Hepatic stellate cell (primary cell): ENCODE measurements around the gene TRPM8.

Experiments
- DNase-seq: peaks from one replicate; pipeline ENCODE4 v3.0.0; 2011; ENCODE audit warnings: low spot score

The TRPM8 gene

DNA sequence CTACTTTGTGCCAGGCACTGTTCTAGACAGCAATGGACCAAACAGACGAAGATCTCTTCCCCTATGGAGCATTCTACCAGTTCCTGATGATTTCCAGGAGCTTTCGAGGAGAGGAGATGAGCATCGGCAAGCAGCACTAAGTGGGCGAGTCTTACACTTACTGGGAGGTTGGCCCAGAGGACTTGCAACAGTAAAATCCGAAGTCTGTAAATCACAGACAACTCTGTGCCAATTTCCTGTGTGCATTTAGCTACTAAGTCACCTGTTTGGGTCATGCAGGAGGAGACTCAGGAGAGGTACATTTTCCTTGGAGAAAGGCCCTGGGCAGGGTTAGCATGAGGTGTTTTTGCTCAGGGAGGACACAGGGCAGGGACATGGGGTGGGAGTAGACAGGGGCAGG lies 58.9 kb downstream of the TRPM8 start:
- no peak for DNase-seq

DNA sequence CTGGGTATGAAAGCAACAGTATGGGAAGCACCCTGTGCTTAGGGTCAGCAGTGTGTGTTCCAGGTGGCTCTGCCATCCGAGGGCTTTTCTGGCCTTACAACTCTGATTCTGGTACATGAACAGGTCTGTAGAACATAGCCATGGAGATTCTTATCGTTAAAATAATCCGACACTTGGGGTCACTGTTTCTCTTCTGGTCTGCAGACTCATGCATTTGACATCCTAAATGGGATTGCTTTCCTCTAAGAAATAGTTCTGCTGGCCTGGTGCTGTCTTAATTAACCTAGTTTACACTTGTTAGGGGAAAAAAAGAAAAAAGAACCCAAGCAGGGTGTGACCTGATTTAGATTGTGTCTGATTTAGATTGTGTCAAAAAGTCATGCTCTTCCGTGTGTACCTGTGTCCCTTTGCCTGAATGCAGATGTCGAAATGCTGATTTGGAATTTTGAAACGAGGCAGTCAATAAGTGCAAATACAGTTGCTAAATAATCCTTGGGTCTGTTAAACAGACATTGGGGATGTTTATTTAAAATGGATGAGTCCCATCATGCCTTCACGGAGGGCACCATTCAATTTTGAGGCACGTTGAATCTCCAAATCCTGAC lies 59.6 kb downstream of the TRPM8 start:
- DNase-seq = peak; percentile 53

DNA sequence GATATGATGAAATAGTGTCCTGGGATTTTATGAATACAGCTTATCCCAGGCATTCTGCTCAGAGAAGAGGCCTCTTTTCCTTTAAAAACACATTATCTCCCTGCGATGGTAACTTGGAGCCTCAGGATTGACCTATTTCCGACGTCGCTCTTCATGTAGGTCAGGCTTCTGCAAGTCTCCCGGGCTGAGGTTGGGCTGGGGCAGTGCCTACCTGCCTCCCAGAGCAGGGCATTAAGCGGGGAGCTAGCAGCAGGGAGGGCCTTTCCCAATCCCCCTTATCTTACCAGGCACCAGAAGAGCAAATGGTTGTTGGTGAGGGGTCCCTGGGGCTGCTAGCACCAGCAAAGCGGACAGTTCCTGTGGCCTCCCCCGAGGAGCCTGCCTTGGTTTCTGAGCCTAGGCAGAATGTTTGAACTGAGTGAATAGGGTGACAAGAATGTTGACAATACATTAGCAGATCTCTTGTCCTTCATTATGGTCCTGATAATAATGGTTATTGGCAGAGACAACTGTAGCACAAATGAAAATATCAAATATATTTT lies 60.2 kb downstream of the TRPM8 start:
- no peak for DNase-seq

DNA sequence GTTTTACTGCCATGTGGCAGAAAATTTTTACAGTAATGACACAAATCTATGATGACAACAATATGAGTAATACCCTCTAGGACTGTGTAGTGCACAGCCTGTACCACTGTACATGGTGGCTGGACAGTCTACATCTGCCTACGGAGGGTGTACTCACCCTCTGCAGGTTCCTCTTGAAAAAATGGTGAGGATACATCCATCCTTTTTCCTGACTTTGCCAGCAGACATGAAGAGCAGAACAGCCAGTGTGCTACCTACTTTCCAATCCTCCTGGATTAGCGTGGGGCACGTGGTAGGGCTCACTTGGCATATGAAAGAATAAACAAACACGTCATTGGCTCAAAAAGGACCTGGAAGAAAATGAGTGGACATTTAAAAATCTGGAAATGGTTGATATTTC lies 62.6 kb downstream of the TRPM8 start:
- no peak for DNase-seq

DNA sequence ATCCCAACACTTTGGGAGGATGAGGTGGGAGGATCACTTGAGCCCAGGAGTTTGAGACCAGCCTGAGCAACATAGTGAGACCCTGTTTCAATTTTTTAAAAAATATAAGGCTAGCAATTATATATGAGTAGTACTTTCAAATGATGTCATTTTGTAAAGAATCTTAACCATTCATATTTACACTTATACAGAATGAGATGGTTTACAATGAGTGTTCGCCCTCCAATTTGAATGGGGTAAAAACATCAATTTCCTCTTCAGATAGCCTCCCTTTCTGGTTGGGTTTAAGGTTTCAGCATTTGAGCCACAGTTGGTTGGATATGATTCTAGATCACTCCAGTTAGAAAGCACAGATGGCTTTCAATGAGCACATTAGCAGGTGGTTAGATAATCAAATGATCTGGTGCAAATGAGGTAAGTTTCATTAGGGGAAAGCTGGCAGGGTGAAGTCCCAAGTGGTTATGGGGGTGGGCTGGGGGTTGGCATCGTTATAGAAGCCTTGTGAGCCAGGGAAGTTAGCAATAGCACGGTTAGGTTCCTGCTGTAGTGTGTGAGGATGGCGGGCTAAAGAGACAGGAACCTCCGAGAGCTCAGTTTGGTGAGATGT lies 63.9 kb downstream of the TRPM8 start:
- DNase-seq = no peak

DNA sequence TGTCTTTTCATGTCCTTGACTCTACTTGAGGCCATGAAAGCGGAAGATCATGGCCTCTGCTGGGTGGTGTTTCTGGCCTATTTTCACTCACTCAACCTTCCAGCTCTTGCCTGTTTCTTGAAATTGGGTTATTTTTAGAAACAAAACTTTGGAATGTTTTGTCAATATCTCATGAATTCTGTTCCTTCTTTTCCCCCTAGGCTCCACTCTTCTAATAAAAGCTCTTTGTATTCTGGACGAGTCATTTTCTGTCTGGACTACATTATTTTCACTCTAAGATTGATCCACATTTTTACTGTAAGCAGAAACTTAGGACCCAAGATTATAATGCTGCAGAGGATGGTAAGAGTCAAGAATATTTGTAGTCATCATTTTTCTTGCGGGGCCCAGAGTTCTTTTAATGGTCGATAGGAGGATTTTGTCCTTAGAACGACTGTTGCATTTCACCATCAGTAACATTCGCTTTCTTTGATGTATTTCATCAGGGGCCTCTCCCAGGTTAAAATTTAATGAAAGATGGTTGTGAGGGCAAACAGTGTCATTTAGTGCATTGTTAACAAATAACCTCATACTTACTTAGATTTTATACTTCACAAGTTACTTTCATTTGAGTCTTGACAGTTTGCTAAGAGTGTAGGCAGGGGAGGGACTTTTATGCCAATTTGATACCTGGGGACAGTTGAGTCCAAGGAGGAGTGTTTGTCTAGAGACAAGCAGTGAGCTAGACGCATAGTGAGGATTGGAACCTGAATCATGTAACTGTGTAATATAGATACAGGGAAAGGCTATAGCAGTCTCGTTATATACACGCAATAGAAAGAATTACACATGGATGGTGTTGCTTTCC lies 64.6 kb downstream of the TRPM8 start:
- no peak for DNase-seq

DNA sequence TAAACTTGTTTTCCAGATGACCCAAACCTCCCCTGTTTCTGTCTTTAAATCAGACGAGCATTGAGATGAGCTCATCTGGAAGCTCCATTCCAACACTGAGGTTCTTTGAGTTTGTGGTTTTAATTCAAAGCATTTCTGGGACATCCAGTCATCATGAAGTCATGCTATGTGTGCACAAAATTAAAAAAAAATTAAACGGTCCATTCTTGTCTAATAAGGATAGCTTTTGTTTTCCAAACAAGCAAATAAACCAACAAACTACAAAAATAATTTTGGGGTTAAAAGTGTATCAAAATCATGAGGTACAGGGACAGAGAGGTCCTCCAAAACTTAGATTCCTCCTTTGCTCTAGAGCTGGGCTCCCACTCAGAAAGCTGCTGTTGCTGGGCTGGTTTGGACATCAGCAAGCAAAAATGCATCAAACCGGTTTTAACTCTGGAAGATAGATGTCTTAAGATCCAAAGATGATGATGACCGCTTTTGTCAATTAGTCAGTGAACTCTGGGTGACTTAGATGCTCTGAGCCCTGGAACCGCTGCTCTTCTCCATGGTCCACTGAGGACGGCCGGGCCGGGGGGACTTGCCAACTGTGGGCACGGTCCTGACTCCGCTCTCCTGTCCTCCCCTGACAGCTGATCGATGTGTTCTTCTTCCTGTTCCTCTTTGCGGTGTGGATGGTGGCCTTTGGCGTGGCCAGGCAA lies 65.4 kb downstream of the TRPM8 start:
- peak; percentile 82 for DNase-seq

DNA sequence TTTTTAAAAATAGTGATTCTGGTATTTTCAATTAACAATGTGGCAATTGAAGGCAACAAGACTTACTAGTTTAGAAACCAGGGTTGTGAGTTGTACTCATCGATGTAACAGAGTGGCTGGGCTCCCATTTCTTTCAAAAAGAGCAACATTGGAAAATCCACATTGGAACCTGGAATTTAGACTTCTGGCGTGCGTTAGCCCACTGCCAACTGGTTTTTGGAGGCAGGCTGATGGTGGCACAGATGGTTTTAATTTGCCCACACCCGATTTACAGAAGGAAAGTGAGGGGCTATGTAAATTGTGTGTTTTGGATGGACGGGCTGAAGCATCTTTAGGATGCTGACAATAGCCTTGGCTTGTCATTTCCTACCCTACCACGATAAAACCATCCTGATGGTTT lies 66.3 kb downstream of the TRPM8 start:
- DNase-seq = no peak

DNA sequence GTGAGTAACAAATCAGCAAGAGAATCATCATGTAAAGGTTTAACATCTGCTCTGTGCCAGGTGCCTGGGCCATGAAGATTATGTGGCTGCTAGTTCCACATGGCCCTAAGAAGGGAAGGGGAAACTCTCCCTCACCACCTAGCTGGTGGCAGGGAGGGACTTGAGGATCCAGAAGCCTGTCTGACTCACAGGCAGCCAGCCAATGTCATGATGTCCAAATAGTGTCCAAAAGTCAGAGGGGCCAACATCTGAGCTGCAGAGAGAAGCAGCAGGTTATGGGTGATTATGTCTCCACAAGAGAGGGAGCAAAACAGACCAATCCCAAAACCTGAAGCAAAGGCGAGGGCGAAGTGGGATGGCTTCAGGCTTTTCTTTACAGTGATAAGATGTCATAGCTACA lies 71.4 kb downstream of the TRPM8 start:
- DNase-seq = no peak

DNA sequence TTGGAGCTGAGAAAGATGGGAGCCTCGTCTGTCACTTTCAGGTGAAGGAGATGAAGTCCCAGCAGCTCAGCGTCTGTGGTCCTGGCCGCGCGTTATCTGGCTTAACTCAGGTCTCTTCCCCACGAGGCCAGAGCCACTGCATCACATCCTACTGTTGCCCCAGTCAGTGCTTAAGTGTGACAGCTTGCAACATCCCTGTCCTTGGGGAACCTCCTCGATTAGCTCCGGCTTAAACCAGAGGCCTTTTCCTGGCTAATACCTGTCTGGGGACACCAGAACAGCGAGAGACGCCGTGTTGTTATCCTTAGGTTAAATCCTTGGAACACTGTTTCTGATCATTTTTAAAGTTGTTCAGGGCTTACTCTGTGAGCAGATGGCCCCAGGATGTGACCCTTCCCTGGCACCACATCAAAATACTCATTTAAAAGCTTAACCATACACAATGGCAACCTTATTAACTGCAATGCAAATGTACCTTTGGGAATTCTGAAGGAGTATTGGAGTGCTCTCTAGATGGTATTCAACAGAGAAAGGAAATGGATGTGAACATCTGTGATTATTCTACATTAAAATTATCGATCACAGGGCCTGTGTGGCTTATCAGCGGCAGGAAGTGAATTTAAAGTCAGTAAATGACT lies 72.2 kb downstream of the TRPM8 start:
- no peak for DNase-seq

DNA sequence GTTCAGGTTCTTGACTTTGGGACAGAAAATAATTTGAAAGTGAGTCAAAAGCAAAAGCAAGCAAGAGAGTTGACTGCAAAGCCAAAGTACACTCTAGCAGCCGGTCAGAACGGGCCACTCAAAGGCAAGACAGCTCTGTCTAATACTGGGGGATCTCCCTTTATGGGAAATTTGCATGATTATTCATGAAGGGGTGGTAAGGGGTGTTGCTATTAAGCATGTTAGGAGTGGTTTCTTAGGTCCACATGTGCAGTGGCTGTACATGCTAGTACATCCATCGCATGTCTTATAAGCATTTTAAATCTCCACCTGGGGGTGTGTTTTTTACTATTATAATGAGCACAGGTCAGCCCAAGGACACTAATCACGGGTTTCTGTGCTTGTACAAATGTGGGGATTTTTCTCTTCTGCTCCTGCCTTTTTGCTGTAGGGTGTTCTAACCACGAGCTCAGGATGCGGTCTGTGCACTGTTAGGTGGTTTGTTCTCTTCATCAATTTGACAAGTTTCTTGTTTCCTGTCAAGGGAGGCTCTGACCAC lies 73.2 kb downstream of the TRPM8 start:
- DNase-seq = no peak

DNA sequence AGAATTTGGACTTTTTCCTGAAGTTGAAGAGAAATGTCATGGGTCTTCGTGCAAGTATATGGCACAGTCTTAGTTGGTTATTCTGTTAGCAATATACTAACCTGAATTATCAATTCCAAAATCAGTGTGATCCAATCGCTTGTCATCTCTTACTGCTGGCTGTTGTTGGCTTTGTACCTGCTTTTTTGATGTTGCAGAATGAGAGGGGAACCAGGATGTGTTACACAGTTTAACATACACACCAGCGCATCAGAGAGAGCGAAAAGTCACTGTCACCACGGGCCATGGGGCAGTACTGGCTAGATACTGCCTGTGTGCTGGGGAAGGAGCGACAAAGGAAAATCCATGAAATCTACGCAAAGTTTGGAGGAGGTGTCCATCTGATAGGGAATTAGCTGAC lies 74.0 kb downstream of the TRPM8 start:
- DNase-seq = no peak

DNA sequence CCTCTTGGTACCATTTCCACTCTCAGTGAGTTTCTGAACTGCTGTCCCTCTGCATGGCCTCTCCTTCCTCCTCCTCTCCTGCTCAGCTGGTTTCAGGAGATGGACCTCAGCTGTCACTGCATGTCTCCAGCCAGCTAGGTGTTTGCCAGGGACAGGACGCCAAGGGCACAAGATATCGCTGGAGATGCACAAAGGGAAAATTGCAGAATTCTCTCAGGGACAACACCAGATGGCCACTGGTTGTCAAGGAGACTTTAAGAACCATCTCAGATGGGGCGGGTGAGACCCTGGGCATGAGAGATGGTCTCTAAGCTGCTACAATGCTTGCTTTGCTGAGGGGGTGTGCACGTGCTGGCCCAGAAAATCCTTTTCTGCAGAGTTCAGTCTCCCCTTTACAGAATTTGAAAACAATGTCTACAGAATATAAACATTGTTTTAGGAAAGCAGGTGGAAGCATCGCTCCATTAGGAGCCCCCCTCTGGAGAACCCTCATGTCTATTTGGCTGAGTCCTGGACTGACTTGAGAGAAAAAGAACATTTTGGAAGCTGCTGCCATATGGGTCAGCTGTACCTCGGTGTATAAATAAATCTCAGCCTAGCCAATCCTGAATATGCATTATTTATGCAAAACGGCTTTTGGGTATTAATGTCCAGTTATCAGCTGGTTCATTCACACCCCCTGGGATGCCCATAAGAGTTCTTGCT lies 75.5 kb downstream of the TRPM8 start:
- DNase-seq = no peak

DNA sequence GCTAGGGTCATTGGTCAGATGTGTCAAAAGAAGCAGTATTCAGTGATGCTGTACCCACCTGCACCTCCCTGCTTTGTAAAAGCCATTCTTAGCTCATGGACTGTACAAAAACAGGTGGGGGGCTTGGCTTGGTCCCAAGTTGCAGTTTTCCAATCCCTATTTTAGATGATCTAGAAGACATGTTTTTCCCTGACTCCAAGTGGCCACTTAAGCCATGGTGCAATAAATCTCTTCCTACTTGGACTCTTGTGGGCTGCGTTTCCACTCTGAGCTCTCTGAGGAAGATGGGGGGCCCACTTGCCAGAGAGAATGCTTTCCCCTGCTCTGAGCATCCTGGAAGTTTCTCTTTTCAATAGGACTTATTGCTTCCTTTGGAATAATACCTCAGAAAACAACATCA lies 76.3 kb downstream of the TRPM8 start:
- no peak for DNase-seq

DNA sequence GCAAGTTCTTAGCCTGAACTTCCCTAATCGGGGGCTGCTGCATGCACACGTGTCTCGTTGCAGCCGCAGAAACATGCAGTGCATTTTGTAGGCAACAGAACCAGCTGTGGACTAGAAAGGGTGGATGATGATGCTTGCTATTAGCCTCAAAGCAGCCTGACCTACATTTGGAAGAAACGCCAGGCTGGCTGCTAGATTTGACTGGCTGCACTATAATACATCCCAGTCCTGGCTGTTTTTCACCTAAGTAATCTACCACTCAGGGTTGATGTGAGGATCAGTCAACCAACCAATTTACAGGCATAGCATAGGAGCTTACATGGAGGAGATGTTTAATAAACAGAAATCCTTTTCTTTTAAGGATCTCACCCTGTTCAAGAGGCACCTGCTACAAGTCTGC lies 77.0 kb downstream of the TRPM8 start:
- no peak for DNase-seq

DNA sequence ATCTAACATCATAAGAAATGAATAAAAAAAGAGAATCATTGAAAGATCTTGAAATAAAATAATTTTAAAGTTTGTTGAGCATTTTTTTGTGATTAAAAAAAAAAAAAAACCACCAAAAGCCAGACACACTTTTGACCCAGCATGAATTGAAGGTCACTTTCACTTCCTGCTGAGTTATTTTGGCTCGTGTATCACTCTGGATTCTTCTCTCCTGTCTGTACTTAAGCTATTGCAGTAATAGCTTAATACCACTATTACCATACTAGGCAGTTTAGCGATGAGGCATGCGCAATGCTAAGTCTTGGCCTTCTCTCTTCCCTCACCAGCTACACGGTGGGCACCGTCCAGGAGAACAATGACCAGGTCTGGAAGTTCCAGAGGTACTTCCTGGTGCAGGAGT lies 78.8 kb downstream of the TRPM8 start:
- DNase-seq = no peak

DNA sequence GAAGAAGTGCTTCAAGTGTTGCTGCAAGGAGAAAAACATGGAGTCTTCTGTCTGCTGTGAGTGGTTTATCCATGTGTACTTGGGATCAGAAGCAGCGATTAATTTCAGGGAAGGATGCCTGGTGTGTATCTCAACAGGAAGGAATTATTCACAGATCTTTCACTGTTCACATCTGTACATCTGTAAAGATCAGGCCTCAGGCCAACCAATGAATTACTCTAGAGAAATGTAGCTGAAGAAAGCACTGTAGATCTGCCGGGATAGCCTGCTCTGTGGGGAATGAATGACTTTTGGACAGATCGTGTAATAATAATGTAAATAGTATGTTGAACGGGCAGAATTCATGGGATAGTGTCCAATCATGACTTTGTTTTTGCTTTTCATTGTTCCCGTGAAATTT lies 79.3 kb downstream of the TRPM8 start:
- no peak for DNase-seq

DNA sequence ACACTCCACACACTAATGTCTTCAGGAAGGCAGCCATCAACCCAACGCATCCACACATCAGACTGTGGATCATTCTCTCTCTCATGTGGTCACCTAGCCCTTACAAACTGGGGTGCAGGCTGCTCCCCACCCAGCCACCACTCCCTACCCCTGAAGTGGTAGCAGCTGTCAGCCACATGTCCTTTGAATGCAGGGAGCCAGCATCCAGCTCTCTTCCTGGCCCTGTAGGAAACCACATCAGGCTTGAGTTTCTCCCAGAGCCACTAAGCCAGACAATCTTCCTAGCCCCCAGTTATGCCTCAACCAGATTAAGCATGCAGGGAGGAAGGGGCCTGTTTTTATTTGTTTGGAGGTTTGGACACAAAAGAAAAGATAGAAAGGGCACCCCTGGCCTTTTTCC lies 80.5 kb downstream of the TRPM8 start:
- no peak for DNase-seq

DNA sequence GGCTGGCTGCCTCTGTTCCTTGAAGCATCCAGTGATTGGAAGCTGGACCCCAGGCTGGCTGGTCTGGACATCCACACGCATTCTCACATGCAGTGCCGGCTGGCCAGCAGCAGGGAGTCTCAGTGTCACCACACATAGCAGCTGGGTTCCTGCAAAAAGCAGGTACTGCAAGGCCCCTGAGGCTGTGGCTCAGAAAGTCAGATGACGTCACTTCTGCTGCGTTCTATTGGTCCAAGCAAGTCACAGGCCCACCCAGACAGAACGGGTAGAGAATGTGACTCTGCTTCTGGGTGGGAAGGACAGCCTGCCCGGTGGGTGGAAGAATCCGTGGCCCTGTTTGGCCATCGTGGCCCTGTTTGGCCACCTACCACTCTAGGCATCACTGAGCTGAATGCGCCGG lies 82.0 kb downstream of the TRPM8 start:
- no peak for DNase-seq

DNA sequence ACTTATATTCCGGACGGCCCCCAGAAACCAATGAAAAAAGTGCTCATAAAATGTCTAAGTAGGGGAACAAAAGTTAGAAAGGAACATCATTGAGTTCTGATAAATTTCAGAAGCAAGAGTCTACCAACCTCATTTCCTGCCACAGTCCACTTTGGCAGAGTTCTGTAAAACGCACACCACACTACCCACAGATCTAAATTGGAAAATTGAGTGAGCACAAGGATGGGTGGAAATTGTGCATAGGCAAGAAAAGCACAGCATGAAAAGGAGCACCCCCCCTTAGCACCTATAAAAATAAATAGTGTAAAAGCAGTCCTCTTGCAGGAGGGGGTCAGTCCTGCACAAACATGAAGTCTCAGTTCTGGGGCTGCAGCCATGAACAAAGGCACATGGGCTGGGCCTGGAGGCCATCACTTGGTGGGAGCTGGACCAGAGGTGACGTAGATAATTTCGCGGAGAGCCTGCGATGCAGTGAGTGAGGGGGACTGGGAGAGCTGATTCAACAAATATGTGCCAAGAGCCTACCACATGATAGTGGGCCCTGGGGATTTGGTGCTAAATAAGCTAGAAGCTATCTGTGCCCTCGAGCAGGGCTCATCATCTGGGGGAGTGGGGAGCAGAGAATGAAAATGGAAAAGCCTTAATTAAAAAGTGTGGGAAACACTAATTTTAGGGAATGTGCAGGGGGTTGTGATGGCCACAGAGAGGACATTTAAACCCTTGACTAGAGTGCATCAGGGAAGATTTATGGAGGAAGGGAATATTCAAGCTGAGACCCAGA lies 84.4 kb downstream of the TRPM8 start:
- DNase-seq = no peak
